Measurements from ENCODE around the gene FBXO42. TPM values are rescaled to one million over a fixed set of nuclear protein-coding genes. Genes with fewer than 3 reads are reported as not detected.

The FBXO42 gene
- total and polyA plus RNA-seq, 2 of the 13 experiments (the other 11 are each of a cell fraction or from before 2014, with no cell fraction given), result 7.6 to 17.5 TPM

DNA sequence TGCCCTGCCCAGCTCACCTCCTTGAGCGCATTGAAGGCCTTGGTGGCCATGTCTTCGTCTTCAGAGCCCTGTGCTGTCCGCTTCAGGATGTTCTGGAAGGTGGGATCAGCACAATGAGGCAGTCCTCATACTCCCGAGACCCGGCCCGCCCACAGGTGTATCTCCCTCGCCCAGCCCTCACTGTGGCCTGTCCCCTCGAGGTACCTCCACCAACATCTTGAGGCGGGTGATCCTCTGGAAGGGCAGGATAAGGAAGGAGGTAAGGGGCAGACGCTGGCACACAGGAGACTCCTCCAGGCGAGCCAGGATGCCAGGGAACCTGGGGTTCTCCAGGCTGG, 147.0 kb downstream of the FBXO42 start:
- ChIA-PET CTCF (ENCODE audit: low intra/inter-chr PET ratio, low total read pairs) (interaction anchor here (1.9 kb wide), 1 partner anchor 39 kb away, joined by 14 read pairs; no protein-coding TSS in a partner anchor), POLR2A (no interaction called here)
- DNase-seq (ENCODE audit: low spot score), result no peak
- peaks cover 5 to 22% of the 10 kb centered on the region in 2 experiments; a peak in 3 of 5 replicates for H3K27me3 ChIP-seq (ENCODE audit: control insufficient read depth in 1 of 2, insufficient read depth in 2 of 2, low read length in 2 of 2)
- H3K79me2 ChIP-seq (ENCODE audit: insufficient read depth, low read length), result no peaks in the 10 kb centered on the region
- intact Hi-C loops (cut with micrococcal nuclease; ENCODE audit: unreplicated experiment), result loop anchor here (1.0 to 2.0 kb wide), 2 partner anchors 31 to 39 kb away; partner anchors contain the start of gene CPLANE2
- FAIRE-seq, result no peak
- peak overlapping the region; percentile 86; the same call in 1 of the 2 replicates for H3K4me2 ChIP-seq (ENCODE audit: low read depth, low read length)
- H3K4me1 ChIP-seq (ENCODE audit: insufficient read depth, low read length), result peaks cover 34% of the 10 kb centered on the region
- 77% methylated on average over 3 of the region's 11 CpGs for WGBS (ENCODE audit: low lambda C conversion rate)
- H3K9ac ChIP-seq (ENCODE audit: insufficient read depth, low read depth, low read length), result no peak overlapping the region
- no peak overlapping the region for H2AFZ ChIP-seq (ENCODE audit: low read length)
- no peaks in the 10 kb centered on the region for H3K36me3 ChIP-seq (replicated peaks in 1 of 2; ENCODE audit: control insufficient read depth in 1 of 2, insufficient read depth in 2 of 2, low read length in 2 of 2)
- peak overlapping the region in 1 of 3 experiments; percentile 29; a peak in 1 of 6 replicates for H3K4me3 ChIP-seq (replicated peaks in 1 of 3; ENCODE audit: insufficient read depth in 1 of 3, low read depth in 2 of 3, low read length in 3 of 3)
- ATAC-seq, result peak; percentile 1; the same call in 1 of the 3 replicates
- no peaks in the 10 kb centered on the region for H4K20me1 ChIP-seq (ENCODE audit: insufficient read depth, low read length)
- no peak overlapping the region for H3K27ac ChIP-seq (ENCODE audit: extremely low read length, insufficient read depth, low read length)
- no peaks in the 10 kb centered on the region for H3K9me3 ChIP-seq (ENCODE audit: low read length)
- no TSS peak for BruUV-seq (replicated peaks)
- in situ Hi-C loops (cut with HindIII; ENCODE audit: extremely low pct_ligation_motif_present, low pct_unique_long_range_greater_than_20kb), result loop anchor here (5.0 kb wide), 1 partner anchor 37 kb away; no protein-coding TSS in a partner anchor
- no peak for TF ChIP-seq ZNF83 (CRISPR knock-in tag; IDR thresholded peaks at IDR 0.05; ENCODE audit: borderline replicate concordance)
- TF ChIP-seq, protein P1, sequence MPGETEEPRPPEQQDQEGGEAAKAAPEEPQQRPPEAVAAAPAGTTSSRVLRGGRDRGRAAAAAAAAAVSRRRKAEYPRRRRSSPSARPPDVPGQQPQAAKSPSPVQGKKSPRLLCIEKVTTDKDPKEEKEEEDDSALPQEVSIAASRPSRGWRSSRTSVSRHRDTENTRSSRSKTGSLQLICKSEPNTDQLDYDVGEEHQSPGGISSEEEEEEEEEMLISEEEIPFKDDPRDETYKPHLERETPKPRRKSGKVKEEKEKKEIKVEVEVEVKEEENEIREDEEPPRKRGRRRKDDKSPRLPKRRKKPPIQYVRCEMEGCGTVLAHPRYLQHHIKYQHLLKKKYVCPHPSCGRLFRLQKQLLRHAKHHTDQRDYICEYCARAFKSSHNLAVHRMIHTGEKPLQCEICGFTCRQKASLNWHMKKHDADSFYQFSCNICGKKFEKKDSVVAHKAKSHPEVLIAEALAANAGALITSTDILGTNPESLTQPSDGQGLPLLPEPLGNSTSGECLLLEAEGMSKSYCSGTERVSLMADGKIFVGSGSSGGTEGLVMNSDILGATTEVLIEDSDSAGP (CRISPR knock-in tag; IDR thresholded peaks at IDR 0.05; ENCODE audit: borderline replicate concordance), result 0 out of 2 replicates have a peak, but pooled peaks have one; percentile 5
- TF ChIP-seq, protein P2, sequence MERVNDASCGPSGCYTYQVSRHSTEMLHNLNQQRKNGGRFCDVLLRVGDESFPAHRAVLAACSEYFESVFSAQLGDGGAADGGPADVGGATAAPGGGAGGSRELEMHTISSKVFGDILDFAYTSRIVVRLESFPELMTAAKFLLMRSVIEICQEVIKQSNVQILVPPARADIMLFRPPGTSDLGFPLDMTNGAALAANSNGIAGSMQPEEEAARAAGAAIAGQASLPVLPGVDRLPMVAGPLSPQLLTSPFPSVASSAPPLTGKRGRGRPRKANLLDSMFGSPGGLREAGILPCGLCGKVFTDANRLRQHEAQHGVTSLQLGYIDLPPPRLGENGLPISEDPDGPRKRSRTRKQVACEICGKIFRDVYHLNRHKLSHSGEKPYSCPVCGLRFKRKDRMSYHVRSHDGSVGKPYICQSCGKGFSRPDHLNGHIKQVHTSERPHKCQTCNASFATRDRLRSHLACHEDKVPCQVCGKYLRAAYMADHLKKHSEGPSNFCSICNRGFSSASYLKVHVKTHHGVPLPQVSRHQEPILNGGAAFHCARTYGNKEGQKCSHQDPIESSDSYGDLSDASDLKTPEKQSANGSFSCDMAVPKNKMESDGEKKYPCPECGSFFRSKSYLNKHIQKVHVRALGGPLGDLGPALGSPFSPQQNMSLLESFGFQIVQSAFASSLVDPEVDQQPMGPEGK (CRISPR knock-in tag; IDR thresholded peaks at IDR 0.05), result 0 out of 2 replicates have a peak, but pooled peaks have one; percentile 6
